ENCODE measurements around the gene GLIS1. TPM values are rescaled to one million over a fixed set of nuclear protein-coding genes. Genes with fewer than 3 reads are reported as not detected.
A peak's percentile ranks its signal among the peaks of the same experiment; 100 is the strongest.
"Not testable (repeated sequence)": the region's sequence is repeated elsewhere in the genome, so short reads cannot be mapped to it uniquely, and the experiment has no call there.

Gene GLIS1
- total and polyA plus RNA-seq, 3 experiments from 2014 or later: 0.18 TPM; not detected in 2

GRCh38 chr1:53648516-53648915 lies 90.4 kb downstream of the GLIS1 start:
- DNase-seq: no peak
- Mint-ChIP-seq H3K9me3 (no peaks in the 10 kb centered on the region), H3K27me3 (peaks cover 4% of the 10 kb centered on the region in 2 donors), H3K4me1 (no peaks in the 10 kb centered on the region), H3K27ac (no peak overlapping the region), H3K4me3 (no peak overlapping the region), H3K36me3 (no peaks in the 10 kb centered on the region)
- H3K27ac ChIP-seq (ENCODE audit: low read depth, low read length): no peak overlapping the region
- no peaks in the 10 kb centered on the region for H3K27me3 ChIP-seq (ENCODE audit: insufficient read depth, low read length, poor library complexity, severe bottlenecking)
- no peaks in the 10 kb centered on the region for H3K4me1 ChIP-seq (ENCODE audit: insufficient read depth, low read length)
- H3K4me3 ChIP-seq (ENCODE audit: low read length): no peak overlapping the region
- H3K36me3 ChIP-seq (ENCODE audit: insufficient read depth, low read length): no peaks in the 10 kb centered on the region
- H3K9me3 ChIP-seq (ENCODE audit: low read length): no peaks in the 10 kb centered on the region
- ChIA-PET CTCF (no interaction called here), POLR2A (no interaction called here)

GRCh38 chr1:53647915-53648314 lies 91.0 kb downstream of the GLIS1 start:
- H3K27ac Mint-ChIP-seq; POLR2A ChIA-PET; H3K9me3 Mint-ChIP-seq; H3K27me3 Mint-ChIP-seq; H3K27me3 ChIP-seq (ENCODE audit: insufficient read depth, low read length, poor library complexity, severe bottlenecking); DNase-seq; H3K36me3 ChIP-seq (ENCODE audit: insufficient read depth, low read length); H3K4me1 ChIP-seq (ENCODE audit: insufficient read depth, low read length); H3K36me3 Mint-ChIP-seq; H3K27ac ChIP-seq (ENCODE audit: low read depth, low read length); H3K4me1 Mint-ChIP-seq; H3K9me3 ChIP-seq (ENCODE audit: low read length); CTCF ChIA-PET; H3K4me3 Mint-ChIP-seq; H3K4me3 ChIP-seq (ENCODE audit: low read length): not testable (repeated sequence)

DNA sequence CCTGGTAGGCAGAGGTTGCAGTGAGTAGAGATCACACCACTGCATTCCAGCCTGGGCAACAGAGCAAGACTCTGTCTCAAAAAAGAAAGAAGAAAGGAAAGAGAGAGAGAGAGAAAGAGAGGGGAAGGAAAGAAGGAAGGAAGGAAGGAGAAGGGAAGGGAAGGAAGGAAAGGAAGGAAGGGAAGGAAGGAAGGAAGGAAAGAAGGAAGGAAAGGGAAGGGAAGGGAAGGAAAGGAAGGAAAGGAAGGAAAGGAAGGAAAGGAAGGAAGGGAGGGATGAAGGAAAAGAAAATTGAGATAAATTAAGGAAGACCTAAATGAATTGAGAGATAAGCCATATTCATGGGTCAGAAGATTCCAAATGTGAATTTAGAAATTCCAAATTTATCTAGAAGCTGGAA lies 92.2 kb downstream of the GLIS1 start:
- no peaks in the 10 kb centered on the region for H3K9me3 ChIP-seq (ENCODE audit: low read length)
- Mint-ChIP-seq H3K4me1 (no peaks in the 10 kb centered on the region), H3K4me3 (no peak overlapping the region), H3K27me3 (peaks cover 6 to 8% of the 10 kb centered on the region in 2 donors), H3K27ac (no peak overlapping the region), H3K36me3 (no peaks in the 10 kb centered on the region), H3K9me3 (no peaks in the 10 kb centered on the region)
- H3K4me1 ChIP-seq (ENCODE audit: insufficient read depth, low read length): no peaks in the 10 kb centered on the region
- H3K27ac ChIP-seq (ENCODE audit: low read depth, low read length): no peak overlapping the region
- POLR2A ChIA-PET: no interaction called here
- CTCF ChIA-PET: no interaction called here
- no peaks in the 10 kb centered on the region for H3K27me3 ChIP-seq (ENCODE audit: insufficient read depth, low read length, poor library complexity, severe bottlenecking)
- no peak for DNase-seq
- no peak overlapping the region for H3K4me3 ChIP-seq (ENCODE audit: low read length)
- H3K36me3 ChIP-seq (ENCODE audit: insufficient read depth, low read length): no peaks in the 10 kb centered on the region

GRCh38 chr1:53645690-53646078 lies 93.3 kb downstream of the GLIS1 start:
- ChIA-PET POLR2A (no interaction called here), CTCF (no interaction called here)
- Mint-ChIP-seq H3K4me3 (no peak overlapping the region), H3K36me3 (no peaks in the 10 kb centered on the region), H3K27me3 (peaks cover 6 to 8% of the 10 kb centered on the region in 2 donors), H3K9me3 (no peaks in the 10 kb centered on the region), H3K4me1 (no peaks in the 10 kb centered on the region), H3K27ac (no peak overlapping the region)
- Histone ChIP-seq H3K36me3 (ENCODE audit: insufficient read depth, low read length) (no peaks in the 10 kb centered on the region), H3K4me3 (ENCODE audit: low read length) (no peak overlapping the region), H3K27ac (ENCODE audit: low read depth, low read length) (no peak overlapping the region), H3K27me3 (ENCODE audit: insufficient read depth, low read length, poor library complexity, severe bottlenecking) (no peaks in the 10 kb centered on the region), H3K9me3 (ENCODE audit: low read length) (no peaks in the 10 kb centered on the region), H3K4me1 (ENCODE audit: insufficient read depth, low read length) (no peaks in the 10 kb centered on the region)
- no peak for DNase-seq

- Mint-ChIP-seq H3K4me3 (no peak overlapping the region), H3K9me3 (no peaks in the 10 kb centered on the region), H3K27me3 (peaks cover 6 to 8% of the 10 kb centered on the region in 2 donors), H3K4me1 (no peaks in the 10 kb centered on the region), H3K36me3 (no peaks in the 10 kb centered on the region), H3K27ac (peak overlapping the region in 1 of 8 donors; percentile 69)
- no peaks in the 10 kb centered on the region for H3K36me3 ChIP-seq (ENCODE audit: insufficient read depth, low read length)
- DNase-seq: no peak
- H3K27ac ChIP-seq (ENCODE audit: low read depth, low read length): no peak overlapping the region
- H3K27me3 ChIP-seq (ENCODE audit: insufficient read depth, low read length, poor library complexity, severe bottlenecking): no peaks in the 10 kb centered on the region
- no peak overlapping the region for H3K4me3 ChIP-seq (ENCODE audit: low read length)
- ChIA-PET POLR2A (no interaction called here), CTCF (no interaction called here)
- no peaks in the 10 kb centered on the region for H3K4me1 ChIP-seq (ENCODE audit: insufficient read depth, low read length)
- H3K9me3 ChIP-seq (ENCODE audit: low read length): no peaks in the 10 kb centered on the region
Observed at GRCh38 chr1:53644909-53645689, 93.9 kb downstream of the GLIS1 start.

DNA sequence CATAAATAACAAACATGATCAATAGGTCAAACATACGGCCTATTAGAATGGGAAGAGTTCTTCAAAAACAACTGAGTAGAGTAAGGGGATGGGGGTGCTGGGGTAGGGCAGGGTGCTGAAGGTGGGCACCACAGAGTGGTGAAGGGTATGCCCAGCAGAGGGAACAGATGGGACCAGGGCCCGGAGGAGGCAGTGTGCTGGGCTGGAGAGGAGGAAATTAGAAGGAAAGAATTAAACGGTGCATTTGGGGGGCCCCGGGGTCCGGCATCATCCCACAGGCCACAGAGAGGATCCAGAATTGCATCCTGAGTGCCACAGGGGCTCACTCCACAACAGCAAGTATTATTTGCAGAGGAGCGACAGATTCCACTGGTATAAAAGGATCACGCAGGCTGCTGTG lies 94.5 kb downstream of the GLIS1 start:
- CTCF ChIA-PET: no interaction called here
- H3K4me1 Mint-ChIP-seq: no peaks in the 10 kb centered on the region
- Histone ChIP-seq H3K4me1 (ENCODE audit: insufficient read depth, low read length) (no peaks in the 10 kb centered on the region), H3K9me3 (ENCODE audit: low read length) (no peaks in the 10 kb centered on the region), H3K27me3 (ENCODE audit: insufficient read depth, low read length, poor library complexity, severe bottlenecking) (no peaks in the 10 kb centered on the region), H3K27ac (ENCODE audit: low read depth, low read length) (no peak overlapping the region), H3K4me3 (ENCODE audit: low read length) (no peak overlapping the region), H3K36me3 (ENCODE audit: insufficient read depth, low read length) (no peaks in the 10 kb centered on the region)
- POLR2A ChIA-PET: no interaction called here
- H3K27ac Mint-ChIP-seq: no peak overlapping the region
- H3K27me3 Mint-ChIP-seq: peaks cover 6 to 8% of the 10 kb centered on the region in 2 donors
- no peaks in the 10 kb centered on the region for H3K36me3 Mint-ChIP-seq
- no peak overlapping the region for H3K4me3 Mint-ChIP-seq
- no peaks in the 10 kb centered on the region for H3K9me3 Mint-ChIP-seq
- DNase-seq: no peak

- Histone ChIP-seq H3K9me3 (ENCODE audit: low read length) (no peaks in the 10 kb centered on the region), H3K27ac (ENCODE audit: low read depth, low read length) (no peak overlapping the region), H3K27me3 (ENCODE audit: insufficient read depth, low read length, poor library complexity, severe bottlenecking) (no peaks in the 10 kb centered on the region), H3K36me3 (ENCODE audit: insufficient read depth, low read length) (no peaks in the 10 kb centered on the region), H3K4me1 (ENCODE audit: insufficient read depth, low read length) (no peaks in the 10 kb centered on the region), H3K4me3 (ENCODE audit: low read length) (no peak overlapping the region)
- H3K9me3 Mint-ChIP-seq: no peaks in the 10 kb centered on the region
- no peaks in the 10 kb centered on the region for H3K4me1 Mint-ChIP-seq
- CTCF ChIA-PET: no interaction called here
- peak overlapping the region in 1 of 8 donors; percentile 43 for H3K27ac Mint-ChIP-seq
- DNase-seq: no peak
- H3K36me3 Mint-ChIP-seq: no peaks in the 10 kb centered on the region
- H3K27me3 Mint-ChIP-seq: peaks cover 6 to 8% of the 10 kb centered on the region in 2 donors
- H3K4me3 Mint-ChIP-seq: no peak overlapping the region
- POLR2A ChIA-PET: no interaction called here
Observed at GRCh38 chr1:53643881-53644390, 95.0 kb downstream of the GLIS1 start.

DNA sequence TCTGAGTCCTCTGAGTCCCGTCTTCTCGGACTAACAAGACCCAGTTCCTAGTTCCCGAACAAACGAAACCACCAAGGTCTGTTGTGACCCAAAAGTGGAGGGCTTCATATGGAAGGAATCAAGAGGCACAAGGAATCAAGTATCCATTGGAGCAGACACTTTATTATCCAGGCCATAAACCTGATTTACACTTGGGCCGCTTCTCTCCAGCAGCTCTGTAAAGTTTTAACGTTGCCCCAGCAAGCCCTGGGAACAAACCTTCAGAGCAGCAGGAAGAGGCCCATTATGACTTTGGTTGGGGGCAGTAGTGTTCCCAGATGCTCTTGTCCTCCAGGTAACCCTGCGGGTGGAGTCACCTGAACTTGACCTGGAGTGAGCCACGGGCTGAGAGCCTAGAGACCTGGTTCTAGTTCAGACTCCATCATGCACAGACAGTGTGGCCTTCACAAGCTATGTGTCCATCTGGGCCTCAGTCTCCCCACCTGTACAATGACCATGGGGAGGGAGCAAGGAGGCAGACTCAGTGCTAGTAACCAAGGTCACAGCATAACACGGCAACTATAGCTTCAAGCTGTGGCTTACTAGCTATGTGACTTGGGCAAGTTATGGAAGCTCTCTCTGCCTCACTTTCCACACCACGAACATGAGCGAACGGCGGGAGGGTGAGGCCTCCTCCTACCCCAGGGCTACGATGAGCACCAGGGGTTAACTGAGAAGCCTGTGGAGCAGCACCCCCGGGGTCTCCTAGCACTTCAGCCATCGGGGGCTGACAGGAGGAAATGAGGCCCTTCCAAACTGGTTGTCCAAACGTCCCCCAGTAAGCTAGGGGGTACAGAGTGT lies 95.7 kb downstream of the GLIS1 start:
- Histone ChIP-seq H3K27ac (ENCODE audit: low read depth, low read length) (no peak overlapping the region), H3K9me3 (ENCODE audit: low read length) (no peaks in the 10 kb centered on the region), H3K36me3 (ENCODE audit: insufficient read depth, low read length) (no peaks in the 10 kb centered on the region), H3K4me1 (ENCODE audit: insufficient read depth, low read length) (no peaks in the 10 kb centered on the region), H3K4me3 (ENCODE audit: low read length) (no peak overlapping the region), H3K27me3 (ENCODE audit: insufficient read depth, low read length, poor library complexity, severe bottlenecking) (no peaks in the 10 kb centered on the region)
- Mint-ChIP-seq H3K9me3 (no peaks in the 10 kb centered on the region), H3K4me3 (no peak overlapping the region), H3K27me3 (peaks cover 6 to 8% of the 10 kb centered on the region in 2 donors), H3K4me1 (no peaks in the 10 kb centered on the region), H3K36me3 (no peaks in the 10 kb centered on the region), H3K27ac (peak overlapping the region in 2 of 8 donors; percentile 16 to 43)
- ChIA-PET POLR2A (no interaction called here), CTCF (no interaction called here)
- no peak for DNase-seq
